IMR-90 (cell line): ENCODE measurements around the gene OR6C2.
"Not testable (repeated sequence)": the region's sequence is repeated elsewhere in the genome, so short reads cannot be mapped to it uniquely, and the experiment has no call there.

Source experiments
- BHLHE40 ChIP-seq: fragments of 150-350 bp; IDR thresholded peaks from 2 replicates; pipeline ENCODE4 v1.6.1; 2016; ENCODE audit warnings: mild to moderate bottlenecking, low read depth, low read length
- CEBPB ChIP-seq: IDR thresholded peaks from 2 replicates; pipeline ENCODE4 v1.6.1; 2012; ENCODE audit warnings: low read depth, low read length, improper control_type of control experiment
- CHD1 ChIP-seq: IDR thresholded peaks from 2 replicates; pipeline ENCODE4 v1.6.1; 2012; ENCODE audit warnings: low read depth, low read length, improper control_type of control experiment
- ELK1 ChIP-seq: fragments of 150-350 bp; IDR thresholded peaks from 2 replicates; pipeline ENCODE4 v1.6.1; 2016; ENCODE audit warnings: low read depth, mild to moderate bottlenecking, low read length, moderate library complexity, borderline replicate concordance
- FOS ChIP-seq: fragments of 150-350 bp; IDR thresholded peaks from 2 replicates; pipeline ENCODE4 v1.6.1; 2016; ENCODE audit warnings: low read depth, low read length
- MAFK ChIP-seq: IDR thresholded peaks from 2 replicates; pipeline ENCODE4 v1.6.1; 2012; ENCODE audit warnings: low read depth, low read length, improper control_type of control experiment
- MAZ ChIP-seq: IDR thresholded peaks from 2 replicates; pipeline ENCODE4 v1.6.1; 2012; ENCODE audit warnings: low read depth, mild to moderate bottlenecking, low read length, improper control_type of control experiment, moderate library complexity, borderline replicate concordance
- NFE2L2 ChIP-seq: fragments of 150-350 bp; IDR thresholded peaks from 2 replicates; pipeline ENCODE4 v1.6.1; 2016; ENCODE audit warnings: low read depth, mild to moderate bottlenecking, low read length
- POLR2A ChIP-seq: IDR thresholded peaks from 2 replicates; pipeline ENCODE4 v1.6.1; 2012; ENCODE audit warnings: mild to moderate bottlenecking, low read depth, low read length
- RAD21 ChIP-seq: IDR thresholded peaks from 2 replicates; pipeline ENCODE4 v1.6.1; 2012; ENCODE audit warnings: low read length, improper control_type of control experiment
- RFX5 ChIP-seq: IDR thresholded peaks from 2 replicates; pipeline ENCODE4 v1.8.0; 2012; ENCODE audit warnings: low read depth, mild to moderate bottlenecking, low read length, moderate library complexity
- SMC3 ChIP-seq: fragments of 150-350 bp; IDR thresholded peaks from 2 replicates; pipeline ENCODE4 v1.6.1; 2016; ENCODE audit warnings: low read depth, mild to moderate bottlenecking, antibody characterized with exemption, low read length, moderate library complexity
- USF2 ChIP-seq: fragments of 150-350 bp; IDR thresholded peaks from 2 replicates; pipeline ENCODE4 v1.6.1; 2017; ENCODE audit warnings: mild to moderate bottlenecking, antibody characterized with exemption, low read length, low read depth
- TF ChIP-seq, protein P1 (sequence below): conservative IDR thresholded peaks from 2 replicates; pipeline ENCODE4 v1.5.1; 2012; ENCODE audit warnings: mild to moderate bottlenecking, low read depth, low read length, improper control_type of control experiment

- TF ChIP-seq, protein P1, sequence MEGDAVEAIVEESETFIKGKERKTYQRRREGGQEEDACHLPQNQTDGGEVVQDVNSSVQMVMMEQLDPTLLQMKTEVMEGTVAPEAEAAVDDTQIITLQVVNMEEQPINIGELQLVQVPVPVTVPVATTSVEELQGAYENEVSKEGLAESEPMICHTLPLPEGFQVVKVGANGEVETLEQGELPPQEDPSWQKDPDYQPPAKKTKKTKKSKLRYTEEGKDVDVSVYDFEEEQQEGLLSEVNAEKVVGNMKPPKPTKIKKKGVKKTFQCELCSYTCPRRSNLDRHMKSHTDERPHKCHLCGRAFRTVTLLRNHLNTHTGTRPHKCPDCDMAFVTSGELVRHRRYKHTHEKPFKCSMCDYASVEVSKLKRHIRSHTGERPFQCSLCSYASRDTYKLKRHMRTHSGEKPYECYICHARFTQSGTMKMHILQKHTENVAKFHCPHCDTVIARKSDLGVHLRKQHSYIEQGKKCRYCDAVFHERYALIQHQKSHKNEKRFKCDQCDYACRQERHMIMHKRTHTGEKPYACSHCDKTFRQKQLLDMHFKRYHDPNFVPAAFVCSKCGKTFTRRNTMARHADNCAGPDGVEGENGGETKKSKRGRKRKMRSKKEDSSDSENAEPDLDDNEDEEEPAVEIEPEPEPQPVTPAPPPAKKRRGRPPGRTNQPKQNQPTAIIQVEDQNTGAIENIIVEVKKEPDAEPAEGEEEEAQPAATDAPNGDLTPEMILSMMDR = not testable (repeated sequence)
- not testable (repeated sequence) for TF ChIP-seq MAZ, NFE2L2, POLR2A, SMC3, USF2, BHLHE40, CEBPB, ELK1, FOS, MAFK, RFX5, RAD21, CHD1
Measured at GRCh38 chr12:55414889-55415288, 29.0 kb upstream of the OR6C2 start.
